Measurements from ENCODE around the gene UBE3D. TPM values are rescaled to one million over a fixed set of nuclear protein-coding genes. Genes with fewer than 3 reads are reported as not detected.
"Not testable (repeated sequence)": the region's sequence is repeated elsewhere in the genome, so short reads cannot be mapped to it uniquely, and the experiment has no call there.

The UBE3D gene
- total and polyA plus RNA-seq, 7 donors = 1.6 to 10.7 (median 8.0) TPM

DNA sequence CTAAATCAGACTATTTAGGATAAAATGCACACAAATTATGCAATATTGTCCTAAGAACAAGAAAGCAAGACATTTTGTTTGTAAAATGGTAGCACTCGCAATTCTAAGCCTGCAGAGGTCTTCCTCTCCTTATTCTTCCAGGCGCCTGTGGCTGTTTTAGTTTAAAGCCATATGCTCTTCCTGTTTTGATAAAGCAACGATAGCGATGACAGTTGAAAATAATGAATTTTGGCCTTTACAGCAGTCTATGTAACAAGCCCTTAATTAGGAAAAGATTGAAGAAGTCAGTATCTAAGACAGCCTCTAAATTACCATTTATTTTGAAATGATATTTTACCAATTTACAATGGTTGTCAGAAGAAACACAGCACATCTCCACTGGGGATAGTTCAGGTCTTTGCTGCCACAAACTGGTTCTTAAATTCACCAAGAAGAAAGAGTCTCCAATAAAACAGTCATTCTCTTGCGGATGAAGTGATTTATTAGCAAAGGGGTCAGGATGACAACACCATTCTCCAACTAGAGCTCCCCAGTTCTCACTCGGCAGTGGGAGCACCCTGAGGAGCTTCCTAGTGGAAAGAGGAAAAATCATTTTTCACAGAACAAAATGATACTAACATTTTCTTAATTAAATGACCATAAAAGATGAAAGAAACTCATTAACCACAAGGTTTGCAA, 21.4 kb downstream of the UBE3D start:
- no peaks in the 10 kb centered on the region for H3K9me3 ChIP-seq
- no peak for DNase-seq
- WGBS, 2 donors = 91 to 95% methylated on average over 6 of the region's 6 CpGs
- no peaks in the 10 kb centered on the region for H3K27me3 ChIP-seq
- intact Hi-C loops (cut with DNase I) = no loop called here
- peaks cover 0 to 3% (median 0%) of the 10 kb centered on the region in 4 donors for H3K36me3 ChIP-seq
- no peak overlapping the region for H3K4me3 ChIP-seq
- no peaks in the 10 kb centered on the region for H3K4me1 ChIP-seq
- no peak overlapping the region for H3K27ac ChIP-seq
- no peak for TF ChIP-seq POLR2AphosphoS5 (IDR thresholded peaks at IDR 0.05)
- no peak for TF ChIP-seq EP300 (IDR thresholded peaks at IDR 0.05)
- no peak for TF ChIP-seq POLR2A (IDR thresholded peaks at IDR 0.05)
- TF ChIP-seq, protein P1, sequence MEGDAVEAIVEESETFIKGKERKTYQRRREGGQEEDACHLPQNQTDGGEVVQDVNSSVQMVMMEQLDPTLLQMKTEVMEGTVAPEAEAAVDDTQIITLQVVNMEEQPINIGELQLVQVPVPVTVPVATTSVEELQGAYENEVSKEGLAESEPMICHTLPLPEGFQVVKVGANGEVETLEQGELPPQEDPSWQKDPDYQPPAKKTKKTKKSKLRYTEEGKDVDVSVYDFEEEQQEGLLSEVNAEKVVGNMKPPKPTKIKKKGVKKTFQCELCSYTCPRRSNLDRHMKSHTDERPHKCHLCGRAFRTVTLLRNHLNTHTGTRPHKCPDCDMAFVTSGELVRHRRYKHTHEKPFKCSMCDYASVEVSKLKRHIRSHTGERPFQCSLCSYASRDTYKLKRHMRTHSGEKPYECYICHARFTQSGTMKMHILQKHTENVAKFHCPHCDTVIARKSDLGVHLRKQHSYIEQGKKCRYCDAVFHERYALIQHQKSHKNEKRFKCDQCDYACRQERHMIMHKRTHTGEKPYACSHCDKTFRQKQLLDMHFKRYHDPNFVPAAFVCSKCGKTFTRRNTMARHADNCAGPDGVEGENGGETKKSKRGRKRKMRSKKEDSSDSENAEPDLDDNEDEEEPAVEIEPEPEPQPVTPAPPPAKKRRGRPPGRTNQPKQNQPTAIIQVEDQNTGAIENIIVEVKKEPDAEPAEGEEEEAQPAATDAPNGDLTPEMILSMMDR (IDR thresholded peaks at IDR 0.05) = no peak

DNA sequence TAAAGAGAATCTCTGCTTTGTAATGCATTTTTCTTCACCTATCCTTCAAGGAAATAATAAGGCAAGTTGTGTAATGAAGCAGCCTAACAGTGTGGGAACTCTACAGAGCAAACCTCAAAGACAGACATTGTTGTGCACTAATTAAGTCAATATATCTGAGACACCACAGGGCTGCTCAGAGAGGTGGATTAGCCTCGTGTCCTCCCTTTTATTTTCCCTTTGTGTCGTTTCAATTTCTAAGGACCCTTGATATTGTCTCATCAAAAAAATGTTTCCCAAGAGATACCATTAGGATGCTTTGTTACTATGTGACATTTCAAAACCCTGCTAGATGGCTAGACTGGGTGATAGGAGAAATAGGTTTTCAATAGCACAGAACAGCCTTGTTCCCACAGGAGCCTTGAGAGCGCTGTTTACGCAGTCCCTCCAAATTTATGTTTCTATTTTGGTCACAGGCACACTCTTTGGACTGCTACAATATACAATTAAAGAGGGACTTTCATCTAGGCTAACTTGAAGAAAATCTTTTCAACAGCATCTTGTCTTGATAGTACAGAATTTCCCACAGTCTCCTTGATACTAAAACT, 23.1 kb downstream of the UBE3D start:
- DNase-seq = no peak
- Histone ChIP-seq H3K9me3 (no peaks in the 10 kb centered on the region), H3K4me1 (no peaks in the 10 kb centered on the region), H3K4me3 (no peak overlapping the region), H3K36me3 (peaks cover 0 to 3% (median 0%) of the 10 kb centered on the region in 4 donors), H3K27me3 (no peaks in the 10 kb centered on the region), H3K27ac (no peak overlapping the region)
- 84 to 90% methylated on average over 4 of the region's 4 CpGs for WGBS, 2 donors
- no peak for TF ChIP-seq POLR2A (IDR thresholded peaks at IDR 0.05)
- no peak for TF ChIP-seq POLR2AphosphoS5 (IDR thresholded peaks at IDR 0.05)
- TF ChIP-seq EP300 (IDR thresholded peaks at IDR 0.05) = no peak
- TF ChIP-seq, protein P1 (IDR thresholded peaks at IDR 0.05) = no peak
- intact Hi-C loops (cut with DNase I) = no loop called here

DNA sequence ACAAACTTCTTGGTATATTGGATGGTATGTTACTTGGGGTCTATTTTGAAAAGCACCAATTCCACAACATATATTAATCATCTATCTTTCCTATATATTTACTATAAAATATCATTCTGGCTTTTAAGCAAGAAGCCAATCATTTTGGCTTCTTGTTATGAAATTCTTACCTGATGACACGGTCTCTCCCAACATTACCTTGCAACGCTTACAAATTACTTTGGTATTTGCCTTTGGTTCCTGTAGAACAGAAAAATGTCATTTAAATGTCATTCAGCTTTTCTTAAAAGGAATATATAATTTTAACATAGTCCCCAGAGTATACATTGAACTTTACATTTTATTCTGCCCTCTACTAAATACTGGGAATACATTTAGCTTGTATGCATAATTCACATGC, 27.4 kb downstream of the UBE3D start:
- Histone ChIP-seq H3K27ac (no peak overlapping the region), H3K9me3 (no peaks in the 10 kb centered on the region), H3K4me1 (no peaks in the 10 kb centered on the region), H3K36me3 (peaks cover 0 to 3% (median 0%) of the 10 kb centered on the region in 4 donors), H3K4me3 (no peak overlapping the region), H3K27me3 (no peaks in the 10 kb centered on the region)
- WGBS, 2 donors = 98 to 99% methylated on average over 2 of the region's 2 CpGs
- no peak for DNase-seq
- TF ChIP-seq EP300 (IDR thresholded peaks at IDR 0.05) (no peak), POLR2AphosphoS5 (IDR thresholded peaks at IDR 0.05) (no peak)
- intact Hi-C loops (cut with DNase I) = no loop called here

DNA sequence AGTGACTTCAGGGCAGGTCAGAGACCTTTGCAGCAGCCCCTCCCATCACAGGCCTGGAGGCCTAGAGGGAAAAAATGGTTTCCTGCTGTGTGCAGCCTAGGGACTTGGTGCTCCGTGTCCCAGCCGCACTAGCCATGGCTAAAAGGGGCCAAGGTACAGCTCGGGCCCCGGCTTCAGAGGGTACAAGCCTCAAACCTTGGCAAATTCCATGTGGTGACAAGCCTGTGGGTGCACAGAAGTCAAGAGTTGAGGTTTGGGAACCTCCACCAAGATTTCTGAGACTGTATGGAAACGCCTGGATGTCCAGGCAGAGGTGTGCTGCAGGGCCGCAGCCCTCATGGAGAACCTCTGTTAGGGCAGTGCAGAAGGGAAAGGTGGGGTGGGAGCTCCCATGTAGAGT, 34.0 kb downstream of the UBE3D start:
- 97 to 98% methylated on average over 6 of the region's 6 CpGs for WGBS, 2 donors
- no peak overlapping the region for H3K27ac ChIP-seq
- peaks cover 0 to 7% (median 0%) of the 10 kb centered on the region in 4 donors for H3K9me3 ChIP-seq
- no peaks in the 10 kb centered on the region for H3K4me1 ChIP-seq
- H3K36me3 ChIP-seq = peaks cover 0 to 11% (median 2%) of the 10 kb centered on the region in 4 donors
- H3K27me3 ChIP-seq = no peaks in the 10 kb centered on the region
- no peak overlapping the region for H3K4me3 ChIP-seq
- no peak for DNase-seq
- intact Hi-C loops (cut with DNase I) = no loop called here
- TF ChIP-seq, protein P1 (IDR thresholded peaks at IDR 0.05) = no peak
- TF ChIP-seq POLR2AphosphoS5 (IDR thresholded peaks at IDR 0.05) (no peak), POLR2A (IDR thresholded peaks at IDR 0.05) (no peak), EP300 (IDR thresholded peaks at IDR 0.05) (no peak)

DNA sequence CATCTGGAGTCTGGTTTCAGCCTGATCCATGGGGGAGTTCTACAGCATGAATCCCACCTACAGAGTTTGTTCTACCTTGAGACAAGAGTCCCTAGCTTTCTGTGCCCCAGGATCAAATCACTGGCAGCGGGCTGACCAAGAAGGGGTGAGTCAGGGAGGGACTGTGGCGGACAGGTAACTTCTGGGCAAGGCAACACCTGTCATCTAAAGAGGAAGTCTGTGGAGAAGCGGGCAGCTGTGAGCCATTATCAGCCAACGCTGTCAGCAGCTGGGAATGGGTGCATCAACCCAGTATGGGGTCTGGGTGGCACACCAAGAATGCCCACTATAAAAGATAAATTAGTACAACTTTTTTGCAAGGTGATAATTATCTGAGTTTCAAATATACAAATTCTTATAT, 45.9 kb downstream of the UBE3D start:
- Histone ChIP-seq H3K4me1 (no peaks in the 10 kb centered on the region), H3K9me3 (peaks cover 0 to 10% (median 5%) of the 10 kb centered on the region in 4 donors), H3K36me3 (peaks cover 0 to 51% (median 12%) of the 10 kb centered on the region in 4 donors), H3K27ac (no peak overlapping the region), H3K27me3 (no peaks in the 10 kb centered on the region), H3K4me3 (no peak overlapping the region)
- intact Hi-C loops (cut with DNase I) = no loop called here
- no peak for DNase-seq
- TF ChIP-seq, protein P1 (IDR thresholded peaks at IDR 0.05) = no peak
- no peak for TF ChIP-seq POLR2AphosphoS5 (IDR thresholded peaks at IDR 0.05)
- no peak for TF ChIP-seq EP300 (IDR thresholded peaks at IDR 0.05)
- TF ChIP-seq POLR2A (IDR thresholded peaks at IDR 0.05) = no peak
- 93 to 96% methylated on average over 4 of the region's 4 CpGs for WGBS, 2 donors

DNA sequence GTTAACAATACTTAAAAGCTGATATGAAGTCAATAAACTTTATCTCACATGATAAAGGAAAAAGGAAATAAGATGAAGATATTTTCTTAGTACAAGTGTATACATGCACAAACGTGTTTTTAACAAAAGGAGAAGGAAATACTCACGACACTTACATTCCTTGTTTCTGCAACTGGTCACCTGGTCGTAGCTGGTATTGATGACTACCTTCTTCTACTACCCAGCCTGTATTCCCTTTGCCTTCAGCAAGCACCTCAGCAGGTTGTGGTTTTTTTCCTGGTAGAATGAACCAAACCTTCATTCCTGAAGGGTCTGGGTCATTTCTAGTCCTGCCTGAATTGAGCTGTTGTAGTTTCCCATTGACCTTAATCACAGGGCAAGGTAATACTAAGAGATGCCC, 54.5 kb downstream of the UBE3D start:
- Histone ChIP-seq H3K36me3 (peaks cover 0 to 11% (median 3%) of the 10 kb centered on the region in 4 donors), H3K9me3 (peaks cover 0 to 10% (median 5%) of the 10 kb centered on the region in 4 donors)
- H3K27ac ChIP-seq; intact Hi-C loops (cut with DNase I); DNase-seq; H3K4me3 ChIP-seq; H3K27me3 ChIP-seq; H3K4me1 ChIP-seq: not testable (repeated sequence)
- WGBS, 2 donors = 28 to 66% methylated on average over 3 of the region's 3 CpGs

All from sigmoid colon (tissue), 7 donors.